Epithelial cell of esophagus (primary cell): ENCODE results near the gene CUBN.

Experiments used
- DNase-seq: peaks from one replicate; pipeline ENCODE4 v3.0.0; 2010; ENCODE audit warnings: low read depth
- H3K4me3 ChIP-seq: 2 replicates; pipeline ENCODE4 v1.5.1; 2011; ENCODE audit warnings: mild to moderate bottlenecking, low read length, control low read depth
- CTCF ChIP-seq: IDR thresholded peaks from 2 replicates; pipeline ENCODE4 v1.5.1; 2011; ENCODE audit warnings: low read depth, mild to moderate bottlenecking, low read length, control low read depth, inconsistent platforms; ENCODE audit not compliant: insufficient read depth; ENCODE audit errors: missing control alignments

The CUBN gene

GRCh38 chr10:16923726-16924125 is 205.9 kb downstream of the CUBN start:
- TF ChIP-seq CTCF = no peak
- DNase-seq = peak; percentile 76
- H3K4me3 ChIP-seq = no peak overlapping the region

GRCh38 chr10:16923309-16923708 is 206.3 kb downstream of the CUBN start:
- H3K4me3 ChIP-seq = no peak overlapping the region
- no peak for DNase-seq
- no peak for TF ChIP-seq CTCF

GRCh38 chr10:16919121-16919982 is 210.3 kb downstream of the CUBN start:
- no peak overlapping the region for H3K4me3 ChIP-seq
- DNase-seq = no peak
- no peak for TF ChIP-seq CTCF

- no peak overlapping the region for H3K4me3 ChIP-seq
- no peak for DNase-seq
- no peak for TF ChIP-seq CTCF
These were observed 213.1 kb downstream of the CUBN start for GRCh38 chr10:16916496-16916895.

GRCh38 chr10:16915300-16915699 is 214.3 kb downstream of the CUBN start:
- H3K4me3 ChIP-seq = no peak overlapping the region
- no peak for TF ChIP-seq CTCF
- no peak for DNase-seq

- DNase-seq = no peak
- TF ChIP-seq CTCF = no peak
- no peak overlapping the region for H3K4me3 ChIP-seq
These were observed 216.3 kb downstream of the CUBN start for GRCh38 chr10:16913266-16913665.

GRCh38 chr10:16910793-16911164 is 218.8 kb downstream of the CUBN start:
- no peak for TF ChIP-seq CTCF
- no peak for DNase-seq
- H3K4me3 ChIP-seq = no peak overlapping the region
